HepG2 (cell line): Measurements from ENCODE around the gene ARG2. TPM values are rescaled to one million over a fixed set of nuclear protein-coding genes. Genes with fewer than 3 reads are reported as not detected.
A peak's percentile ranks its signal among the peaks of the same experiment; 100 is the strongest.

Experiments used
- CREB1 ChIP-seq, 2 experiments: fragments of 450-650 bp in 1 of 2; IDR thresholded peaks; 2 replicates each; pipeline ENCODE4 v1.6.1; 2016 to 2017; ENCODE audit warnings: control low read depth in 1 of 2, mild to moderate bottlenecking in 1 of 2, missing compliant biosample characterization in 1 of 2, missing genetic modification characterization in 1 of 2
- GLI4 ChIP-seq: sonication (generic); formaldehyde crosslinking; IDR thresholded peaks from 2 replicates; pipeline ENCODE4 v1.5.1; 2020; ENCODE audit warnings: missing genetic modification reagents, mild to moderate bottlenecking, moderate library complexity, borderline replicate concordance
- HOXA5 ChIP-seq: sonication (generic); formaldehyde crosslinking; IDR thresholded peaks from 2 replicates; pipeline ENCODE4 v1.4.0; 2020; ENCODE audit warnings: missing genetic modification reagents
- NONO ChIP-seq, 2 experiments: fragments of 450-650 bp in 1 of 2; sonication (generic) in 1 of 2; formaldehyde crosslinking in 1 of 2; IDR thresholded peaks in 1 of 2; conservative IDR thresholded peaks in 1 of 2; 2 replicates each; pipeline versions ENCODE4 v1.6.1 to v1.8.0; 2017 to 2022; ENCODE audit warnings: mild to moderate bottlenecking in 1 of 2, missing genetic modification reagents in 1 of 2, moderate library complexity in 1 of 2
- PHF8 ChIP-seq: sonication (generic); formaldehyde crosslinking; IDR thresholded peaks from 2 replicates; pipeline ENCODE4 v1.5.0; 2020; ENCODE audit warnings: missing genetic modification reagents
- POLR2A ChIP-seq, 2 experiments: IDR thresholded peaks; 2 replicates each; pipeline ENCODE4 v1.6.1; 2011; ENCODE audit warnings: low read depth in 2 of 2, low read length in 2 of 2, mild to moderate bottlenecking in 1 of 2, moderate library complexity in 1 of 2; ENCODE audit not compliant: insufficient read depth in 1 of 2
- REL ChIP-seq: sonication (generic); formaldehyde crosslinking; conservative IDR thresholded peaks from 2 replicates; pipeline ENCODE4 v1.8.0; 2022; ENCODE audit warnings: mild to moderate bottlenecking, missing genetic modification reagents, moderate library complexity
- SRSF4 ChIP-seq: fragments of 200-400 bp; formaldehyde crosslinking; IDR thresholded peaks from one replicate; pipeline ENCODE4 v1.6.1; 2018; ENCODE audit warnings: mild to moderate bottlenecking, low read depth, low read length, moderate library complexity; ENCODE audit not compliant: poor library complexity, severe bottlenecking
- TSC22D2 ChIP-seq: sonication (generic); formaldehyde crosslinking; IDR thresholded peaks from 2 replicates; pipeline ENCODE4 v1.5.1; 2020; ENCODE audit warnings: missing genetic modification reagents, mild to moderate bottlenecking, borderline replicate concordance
- ZNF224 ChIP-seq: sonication (generic); formaldehyde crosslinking; IDR thresholded peaks from 2 replicates; pipeline ENCODE4 v1.5.0; 2020; ENCODE audit warnings: mild to moderate bottlenecking, missing genetic modification reagents
- ZNF501 ChIP-seq: sonication (generic); formaldehyde crosslinking; IDR thresholded peaks from 2 replicates; pipeline ENCODE4 v1.5.1; 2020; ENCODE audit warnings: mild to moderate bottlenecking, moderate library complexity, missing genetic modification reagents
- ZNF543 ChIP-seq: sonication (generic); formaldehyde crosslinking; IDR thresholded peaks from 2 replicates; pipeline ENCODE4 v1.4.0; 2020; ENCODE audit warnings: mild to moderate bottlenecking, missing genetic modification reagents
- ZNF563 ChIP-seq: sonication (generic); formaldehyde crosslinking; IDR thresholded peaks from 2 replicates; pipeline ENCODE4 v1.8.0; 2022; ENCODE audit warnings: mild to moderate bottlenecking, moderate library complexity, missing genetic modification reagents
- ZNF749 ChIP-seq: sonication (generic); formaldehyde crosslinking; IDR thresholded peaks from 2 replicates; pipeline ENCODE4 v1.8.0; 2022; ENCODE audit warnings: mild to moderate bottlenecking, missing genetic modification reagents, moderate library complexity, borderline replicate concordance
- ZNF777 ChIP-seq: sonication (generic); formaldehyde crosslinking; IDR thresholded peaks from 2 replicates; pipeline ENCODE4 v1.4.0; 2020; ENCODE audit warnings: missing genetic modification reagents
- ZNF883 ChIP-seq: sonication (generic); formaldehyde crosslinking; IDR thresholded peaks from 2 replicates; pipeline ENCODE4 v1.5.1; 2020; ENCODE audit warnings: mild to moderate bottlenecking, missing genetic modification reagents; ENCODE audit errors: not compliant biosample characterization
- polyA plus RNA-seq, 8 experiments: library from polyadenylated mRNA; depleted of rRNA in 3 of 8; stranded (reverse) in 7 of 8; unstranded in 1 of 8; fragments of >200 nt; fragmentation: Illumina TruSeq in 4 of 8; extraction: Trizol in 4 of 8; gene quantifications; 2 replicates each; pipeline versions ENCODE4 v1.2.1 to v1.2.3, GENCODE V29; 2011 to 2016; ENCODE audit warnings: low read depth in 4 of 8, missing spikeins in 1 of 8, mixed read lengths in 1 of 8; ENCODE audit not compliant: insufficient read depth in 1 of 8
- total RNA-seq, 5 experiments: library from RNA; depleted of rRNA; stranded (reverse); fragments of >200 nt; fragmentation: Illumina TruSeq; extraction: Trizol; gene quantifications; 2 replicates each; pipeline ENCODE4 v1.2.3, GENCODE V29; 2016; ENCODE audit warnings: low read depth in 1 of 5
- TF ChIP-seq, protein P1 (sequence below): sonication (generic); formaldehyde crosslinking; IDR thresholded peaks from 2 replicates; pipeline ENCODE4 v1.4.0; 2020; ENCODE audit warnings: missing genetic modification reagents
- TF ChIP-seq, protein P2 (sequence below): sonication (generic); formaldehyde crosslinking; IDR thresholded peaks from 2 replicates; pipeline ENCODE4 v1.5.1; 2020; ENCODE audit warnings: mild to moderate bottlenecking, missing genetic modification reagents, borderline replicate concordance
- TF ChIP-seq, protein P3 (sequence below): sonication (generic); formaldehyde crosslinking; IDR thresholded peaks from 2 replicates; pipeline ENCODE4 v1.5.0; 2020; ENCODE audit warnings: missing genetic modification reagents

The ARG2 gene
- total and polyA plus RNA-seq, 2 of the 13 experiments (the other 11 are each of a cell fraction or from before 2014, with no cell fraction given): 37.5 to 73.6 TPM

GRCh38 chr14:67599698-67600561, 19.8 kb upstream of the ARG2 start, which contains the start of gene PIGH (continued):
- TF ChIP-seq, protein P1, sequence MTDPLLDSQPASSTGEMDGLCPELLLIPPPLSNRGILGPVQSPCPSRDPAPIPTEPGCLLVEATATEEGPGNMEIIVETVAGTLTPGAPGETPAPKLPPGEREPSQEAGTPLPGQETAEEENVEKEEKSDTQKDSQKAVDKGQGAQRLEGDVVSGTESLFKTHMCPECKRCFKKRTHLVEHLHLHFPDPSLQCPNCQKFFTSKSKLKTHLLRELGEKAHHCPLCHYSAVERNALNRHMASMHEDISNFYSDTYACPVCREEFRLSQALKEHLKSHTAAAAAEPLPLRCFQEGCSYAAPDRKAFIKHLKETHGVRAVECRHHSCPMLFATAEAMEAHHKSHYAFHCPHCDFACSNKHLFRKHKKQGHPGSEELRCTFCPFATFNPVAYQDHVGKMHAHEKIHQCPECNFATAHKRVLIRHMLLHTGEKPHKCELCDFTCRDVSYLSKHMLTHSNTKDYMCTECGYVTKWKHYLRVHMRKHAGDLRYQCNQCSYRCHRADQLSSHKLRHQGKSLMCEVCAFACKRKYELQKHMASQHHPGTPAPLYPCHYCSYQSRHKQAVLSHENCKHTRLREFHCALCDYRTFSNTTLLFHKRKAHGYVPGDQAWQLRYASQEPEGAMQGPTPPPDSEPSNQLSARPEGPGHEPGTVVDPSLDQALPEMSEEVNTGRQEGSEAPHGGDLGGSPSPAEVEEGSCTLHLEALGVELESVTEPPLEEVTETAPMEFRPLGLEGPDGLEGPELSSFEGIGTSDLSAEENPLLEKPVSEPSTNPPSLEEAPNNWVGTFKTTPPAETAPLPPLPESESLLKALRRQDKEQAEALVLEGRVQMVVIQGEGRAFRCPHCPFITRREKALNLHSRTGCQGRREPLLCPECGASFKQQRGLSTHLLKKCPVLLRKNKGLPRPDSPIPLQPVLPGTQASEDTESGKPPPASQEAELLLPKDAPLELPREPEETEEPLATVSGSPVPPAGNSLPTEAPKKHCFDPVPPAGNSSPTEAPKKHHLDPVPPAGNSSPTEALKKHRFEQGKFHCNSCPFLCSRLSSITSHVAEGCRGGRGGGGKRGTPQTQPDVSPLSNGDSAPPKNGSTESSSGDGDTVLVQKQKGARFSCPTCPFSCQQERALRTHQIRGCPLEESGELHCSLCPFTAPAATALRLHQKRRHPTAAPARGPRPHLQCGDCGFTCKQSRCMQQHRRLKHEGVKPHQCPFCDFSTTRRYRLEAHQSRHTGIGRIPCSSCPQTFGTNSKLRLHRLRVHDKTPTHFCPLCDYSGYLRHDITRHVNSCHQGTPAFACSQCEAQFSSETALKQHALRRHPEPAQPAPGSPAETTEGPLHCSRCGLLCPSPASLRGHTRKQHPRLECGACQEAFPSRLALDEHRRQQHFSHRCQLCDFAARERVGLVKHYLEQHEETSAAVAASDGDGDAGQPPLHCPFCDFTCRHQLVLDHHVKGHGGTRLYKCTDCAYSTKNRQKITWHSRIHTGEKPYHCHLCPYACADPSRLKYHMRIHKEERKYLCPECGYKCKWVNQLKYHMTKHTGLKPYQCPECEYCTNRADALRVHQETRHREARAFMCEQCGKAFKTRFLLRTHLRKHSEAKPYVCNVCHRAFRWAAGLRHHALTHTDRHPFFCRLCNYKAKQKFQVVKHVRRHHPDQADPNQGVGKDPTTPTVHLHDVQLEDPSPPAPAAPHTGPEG (CRISPR knock-in tag): peak; percentile 83; the same call in 1 of the 2 replicates
- TF ChIP-seq ZNF501 (CRISPR knock-in tag) (peak; percentile 91), ZNF777 (peak; percentile 82), TSC22D2 (CRISPR knock-in tag) (no peak), PHF8 (CRISPR knock-in tag) (peak; percentile 71), ZNF883 (CRISPR knock-in tag) (peak; percentile 36), ZNF543 (0 out of 2 replicates have a peak, but pooled peaks have one; percentile 38), REL (CRISPR knock-in tag) (0 out of 2 replicates have a peak, but pooled peaks have one; percentile 3), HOXA5 (CRISPR knock-in tag) (no peak), GLI4 (CRISPR knock-in tag) (peak; percentile 7; the same call in 1 of the 2 replicates), POLR2A (IDR thresholded peaks at IDR 0.05; ENCODE audit: insufficient read depth in 1 of 2, low read depth in 2 of 2, low read length in 2 of 2) (peak; percentile 62 to 72), NONO (IDR thresholded peaks at IDR 0.05) (no peak), NONO (CRISPR knock-in tag; conservative IDR thresholded peaks at IDR 0.05) (peak; percentile 76), SRSF4 (no peak), ZNF224 (CRISPR knock-in tag) (no peak), CREB1 (IDR thresholded peaks at IDR 0.05) (peak; percentile 89), CREB1 (CRISPR knock-in tag; IDR thresholded peaks at IDR 0.05) (peak; percentile 13; the same call in 1 of the 2 replicates), ZNF749 (CRISPR knock-in tag) (0 out of 2 replicates have a peak, but pooled peaks have one; percentile 47), ZNF563 (CRISPR knock-in tag) (peak; percentile 46; the same call in 1 of the 2 replicates)
- TF ChIP-seq, protein P2, sequence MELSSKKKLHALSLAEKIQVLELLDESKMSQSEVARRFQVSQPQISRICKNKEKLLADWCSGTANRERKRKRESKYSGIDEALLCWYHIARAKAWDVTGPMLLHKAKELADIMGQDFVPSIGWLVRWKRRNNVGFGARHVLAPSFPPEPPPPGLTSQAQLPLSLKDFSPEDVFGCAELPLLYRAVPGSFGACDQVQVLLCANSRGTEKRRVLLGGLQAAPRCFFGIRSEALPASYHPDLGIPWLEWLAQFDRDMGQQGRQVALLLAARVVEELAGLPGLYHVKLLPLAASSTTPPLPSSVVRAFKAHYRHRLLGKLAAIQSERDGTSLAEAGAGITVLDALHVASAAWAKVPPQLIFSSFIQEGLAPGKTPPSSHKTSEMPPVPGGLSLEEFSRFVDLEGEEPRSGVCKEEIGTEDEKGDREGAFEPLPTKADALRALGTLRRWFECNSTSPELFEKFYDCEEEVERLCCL (CRISPR knock-in tag): no peak
- TF ChIP-seq, protein P3, sequence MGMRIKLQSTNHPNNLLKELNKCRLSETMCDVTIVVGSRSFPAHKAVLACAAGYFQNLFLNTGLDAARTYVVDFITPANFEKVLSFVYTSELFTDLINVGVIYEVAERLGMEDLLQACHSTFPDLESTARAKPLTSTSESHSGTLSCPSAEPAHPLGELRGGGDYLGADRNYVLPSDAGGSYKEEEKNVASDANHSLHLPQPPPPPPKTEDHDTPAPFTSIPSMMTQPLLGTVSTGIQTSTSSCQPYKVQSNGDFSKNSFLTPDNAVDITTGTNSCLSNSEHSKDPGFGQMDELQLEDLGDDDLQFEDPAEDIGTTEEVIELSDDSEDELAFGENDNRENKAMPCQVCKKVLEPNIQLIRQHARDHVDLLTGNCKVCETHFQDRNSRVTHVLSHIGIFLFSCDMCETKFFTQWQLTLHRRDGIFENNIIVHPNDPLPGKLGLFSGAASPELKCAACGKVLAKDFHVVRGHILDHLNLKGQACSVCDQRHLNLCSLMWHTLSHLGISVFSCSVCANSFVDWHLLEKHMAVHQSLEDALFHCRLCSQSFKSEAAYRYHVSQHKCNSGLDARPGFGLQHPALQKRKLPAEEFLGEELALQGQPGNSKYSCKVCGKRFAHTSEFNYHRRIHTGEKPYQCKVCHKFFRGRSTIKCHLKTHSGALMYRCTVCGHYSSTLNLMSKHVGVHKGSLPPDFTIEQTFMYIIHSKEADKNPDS (CRISPR knock-in tag): peak; percentile 78
